NCI-H748 (cell line): ENCODE measurements around the gene PUM1.

Experiments used
- DNase-seq: peaks from one replicate; lab custom pipeline; 2025; ENCODE audit not compliant: unreplicated experiment; lab: John Stamatoyannopoulos, UW

The PUM1 gene

DNA sequence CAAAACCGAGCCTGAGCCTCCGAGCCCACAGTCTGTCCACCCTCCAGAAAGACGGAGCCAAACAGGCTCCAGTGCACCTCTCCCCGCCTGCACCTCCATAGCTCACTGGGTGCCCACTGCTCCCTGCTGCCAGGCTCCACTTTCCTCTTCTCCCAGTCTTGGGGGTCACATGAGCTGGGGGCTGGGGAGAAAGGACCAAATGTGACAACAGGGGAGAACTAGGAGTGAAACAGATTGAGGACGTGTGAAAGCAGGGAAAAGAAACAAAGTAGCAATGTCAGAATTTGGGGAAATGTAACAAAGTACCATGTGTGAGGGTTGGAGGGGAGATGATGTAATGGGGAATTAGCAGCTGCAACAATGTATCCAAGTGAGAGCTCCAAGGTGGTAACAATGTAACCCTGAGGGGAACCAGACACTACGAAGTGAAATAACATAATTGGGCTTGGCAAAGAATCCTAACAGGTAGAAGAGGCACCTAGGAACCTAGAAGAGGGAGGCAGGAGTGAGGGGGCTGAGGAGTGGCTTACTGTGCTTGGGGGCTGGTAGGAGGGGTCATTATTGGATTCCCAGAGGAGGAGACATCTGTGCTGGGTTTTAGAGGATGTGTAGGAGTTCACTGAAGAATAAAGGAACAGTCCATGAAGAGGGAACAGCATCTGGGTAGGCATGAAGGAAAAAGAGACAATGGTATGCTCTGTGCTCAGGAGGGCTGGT, 169.4 kb downstream of the PUM1 start:
- DNase-seq, result no peak

DNA sequence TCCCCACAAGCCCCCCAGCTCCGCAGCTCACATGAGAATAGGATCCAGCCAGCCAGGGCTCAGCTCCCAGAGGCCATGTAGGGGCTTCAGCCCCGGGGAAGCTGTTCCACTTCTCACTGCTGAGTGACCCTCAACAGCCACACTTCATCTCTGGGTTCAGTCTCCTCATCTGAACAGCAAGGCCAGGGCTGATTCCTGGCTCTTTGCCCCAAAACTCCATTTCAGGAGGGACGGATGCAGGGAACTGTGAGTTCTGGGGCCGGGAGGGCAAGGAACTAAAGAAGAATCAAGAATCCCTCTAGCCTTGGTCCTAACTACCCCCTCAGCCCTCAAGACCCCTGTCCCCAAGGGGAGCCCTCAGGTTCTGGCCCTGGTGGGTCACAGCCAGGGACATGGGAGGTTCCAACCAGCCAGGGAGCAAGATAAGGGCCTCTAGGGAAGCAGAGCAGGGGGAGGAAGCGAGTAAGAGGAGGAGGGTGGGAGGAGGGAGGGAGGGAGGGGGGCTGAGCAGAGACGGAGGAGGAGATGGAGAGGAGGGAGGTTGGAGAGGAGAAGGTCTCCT, 170.1 kb downstream of the PUM1 start:
- no peak for DNase-seq

DNA sequence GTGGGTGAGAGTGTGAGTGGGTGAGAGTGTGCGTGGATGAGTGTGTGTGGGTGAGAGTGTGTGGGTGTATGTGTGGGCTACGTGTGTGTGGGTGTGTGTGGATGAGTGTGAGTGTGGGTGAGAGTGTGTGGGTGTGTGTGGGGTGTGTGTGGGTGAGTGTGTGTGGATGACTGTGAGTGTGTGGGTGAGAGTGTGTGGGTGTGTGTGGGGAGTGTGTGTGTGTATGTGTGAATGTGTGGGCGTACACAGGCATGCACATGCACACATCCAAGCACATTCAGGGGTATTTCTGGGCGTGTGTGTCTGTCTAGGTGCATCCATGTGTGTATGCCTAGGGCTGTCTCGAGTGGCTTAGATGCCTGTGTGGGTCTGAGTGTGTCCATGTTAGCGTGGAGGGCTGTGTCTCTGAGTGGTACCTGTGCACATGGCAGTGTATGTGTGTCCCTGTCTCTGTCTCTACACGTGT, 171.0 kb downstream of the PUM1 start:
- DNase-seq, result no peak

DNA sequence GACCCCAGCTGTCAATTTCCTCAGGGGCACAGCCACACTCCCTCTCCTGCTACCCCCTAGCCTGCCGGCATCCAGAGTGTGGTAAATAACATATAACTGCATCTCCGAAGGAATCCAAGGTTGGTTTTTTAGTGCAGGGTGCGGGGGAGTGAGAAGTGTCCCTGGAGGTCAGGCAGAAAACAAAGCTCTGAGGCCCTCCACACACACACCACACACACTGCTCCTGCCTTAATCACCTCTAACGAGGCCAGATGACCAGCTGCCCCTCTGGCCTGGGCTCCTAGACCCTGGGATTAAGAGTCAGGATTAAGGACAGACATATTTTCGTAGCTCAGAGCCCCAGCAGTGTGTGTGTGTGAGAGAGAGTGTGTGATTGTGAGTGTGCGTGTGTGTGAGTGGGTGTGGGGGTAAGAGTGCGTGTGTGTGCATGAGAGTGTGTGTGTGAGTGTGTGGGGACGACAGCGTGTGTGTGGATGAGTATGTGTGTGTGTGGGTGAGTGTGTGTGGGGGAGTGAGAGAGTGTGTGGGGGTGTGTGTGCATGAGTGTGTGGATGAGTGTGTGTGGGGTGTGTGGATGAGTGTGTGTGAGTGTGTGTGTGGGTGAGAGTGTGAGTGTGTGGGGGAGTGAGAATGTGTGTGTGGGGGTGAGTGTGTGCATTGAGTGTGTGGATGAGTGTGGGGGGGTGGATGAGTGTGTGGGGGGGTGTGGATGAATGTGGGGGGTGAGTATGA, 171.6 kb downstream of the PUM1 start:
- DNase-seq, result no peak

DNA sequence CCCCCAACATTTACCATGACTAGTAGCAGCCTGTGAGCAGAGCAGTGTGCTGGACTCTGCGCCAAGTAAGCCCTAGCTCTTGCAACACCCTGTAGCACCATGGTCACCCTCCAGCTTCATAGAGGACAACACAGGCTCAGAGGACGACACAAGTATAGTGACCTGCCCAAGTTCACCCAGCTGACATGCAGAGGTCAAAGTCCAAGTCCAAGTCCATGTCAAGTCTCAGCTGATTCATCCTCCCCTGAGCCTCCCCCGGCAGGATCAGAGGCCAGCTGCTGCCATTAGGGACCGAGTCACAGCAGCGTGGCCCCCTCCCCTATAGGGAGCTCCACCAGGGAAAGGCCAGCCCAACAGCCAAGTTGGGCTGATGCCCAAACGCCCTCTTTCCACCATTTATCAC, 172.8 kb downstream of the PUM1 start:
- no peak for DNase-seq

DNA sequence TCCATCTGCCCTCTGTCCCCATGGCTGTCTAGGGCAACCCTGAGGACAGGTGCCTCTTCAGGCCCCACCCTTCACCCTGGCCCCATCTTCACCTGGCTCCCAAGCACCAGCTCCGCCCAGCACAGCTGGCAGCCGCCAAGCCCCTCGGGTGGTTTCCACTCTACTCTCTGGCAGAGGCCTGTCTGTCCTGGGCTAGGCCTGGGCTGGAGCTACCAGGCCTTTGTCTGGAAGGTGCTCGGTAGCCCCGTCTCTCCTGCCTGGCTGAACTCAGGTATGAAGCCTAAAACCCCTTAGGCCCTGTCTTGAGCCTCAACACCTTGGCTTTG, 174.3 kb downstream of the PUM1 start:
- no peak for DNase-seq

DNA sequence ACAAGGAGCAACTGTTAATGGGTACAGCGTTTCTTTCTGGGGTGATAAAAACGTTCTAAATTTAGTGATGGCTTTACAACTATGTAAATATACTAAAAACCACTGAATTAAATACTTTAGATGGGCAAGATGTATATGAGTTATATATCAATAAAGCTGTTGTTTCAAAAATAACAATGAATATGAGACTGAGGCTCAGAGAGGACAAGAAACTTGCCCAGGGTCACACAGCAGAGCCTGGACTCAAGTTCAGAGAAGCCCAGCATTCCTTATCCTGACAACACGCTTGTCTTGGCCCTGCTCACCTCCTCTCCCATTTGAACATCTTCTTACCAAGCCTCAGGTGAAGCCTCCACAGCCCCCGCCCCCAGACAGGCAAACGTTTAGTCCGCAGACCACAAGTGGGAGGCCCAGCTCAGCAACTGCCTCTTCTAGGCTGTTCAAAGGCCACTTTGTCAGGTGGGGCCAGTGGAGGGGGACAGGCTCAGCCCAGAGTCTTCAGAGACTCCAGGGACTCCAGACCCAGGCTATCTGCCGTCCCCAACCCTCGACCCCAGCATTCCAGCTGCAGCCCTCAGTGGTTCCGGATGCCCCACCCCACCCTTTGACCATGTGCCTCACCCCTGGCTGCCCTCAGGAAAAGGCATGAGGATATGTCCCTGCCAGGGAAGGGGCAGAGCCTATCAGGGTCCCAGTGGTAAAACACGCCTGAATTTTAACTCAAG, 174.9 kb downstream of the PUM1 start:
- no peak for DNase-seq

DNA sequence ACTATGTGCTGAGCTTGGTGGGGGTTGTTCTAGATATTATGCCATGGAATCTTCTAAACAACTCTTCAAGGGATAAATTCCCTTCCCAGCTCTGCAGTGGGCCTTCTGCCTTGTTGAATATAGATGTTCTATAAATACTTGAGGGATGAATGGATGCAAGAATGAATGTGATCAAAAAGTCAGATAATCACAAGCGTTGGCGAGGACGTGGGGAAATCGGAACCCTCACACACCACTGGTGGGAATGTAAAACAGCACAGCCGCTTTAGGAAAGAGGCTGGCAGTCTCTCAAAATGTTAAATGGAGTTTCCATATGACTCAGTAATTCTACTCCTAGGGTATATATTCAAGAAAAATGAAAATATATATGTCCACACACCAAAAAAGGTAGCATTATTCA, 176.0 kb downstream of the PUM1 start:
- DNase-seq, result no peak

DNA sequence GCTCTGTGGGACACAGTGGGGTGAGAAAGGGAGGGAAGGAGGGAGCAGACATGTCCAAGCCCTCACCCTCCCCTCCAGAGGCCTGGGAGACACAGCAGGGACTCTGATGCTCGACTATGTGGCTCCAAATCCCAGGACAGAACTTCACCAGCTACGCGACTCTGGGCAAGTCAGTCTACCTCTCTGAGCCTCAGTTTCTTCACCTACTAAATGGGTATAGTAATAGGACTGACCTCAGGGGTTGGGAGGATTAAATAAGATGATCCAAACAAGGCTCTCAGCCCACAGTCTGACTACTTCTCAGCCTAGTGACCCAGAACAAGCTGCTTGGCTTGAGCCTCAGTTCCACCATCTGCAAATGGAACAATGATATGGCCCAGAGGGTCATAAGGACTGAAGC, 176.5 kb downstream of the PUM1 start:
- DNase-seq, result no peak

DNA sequence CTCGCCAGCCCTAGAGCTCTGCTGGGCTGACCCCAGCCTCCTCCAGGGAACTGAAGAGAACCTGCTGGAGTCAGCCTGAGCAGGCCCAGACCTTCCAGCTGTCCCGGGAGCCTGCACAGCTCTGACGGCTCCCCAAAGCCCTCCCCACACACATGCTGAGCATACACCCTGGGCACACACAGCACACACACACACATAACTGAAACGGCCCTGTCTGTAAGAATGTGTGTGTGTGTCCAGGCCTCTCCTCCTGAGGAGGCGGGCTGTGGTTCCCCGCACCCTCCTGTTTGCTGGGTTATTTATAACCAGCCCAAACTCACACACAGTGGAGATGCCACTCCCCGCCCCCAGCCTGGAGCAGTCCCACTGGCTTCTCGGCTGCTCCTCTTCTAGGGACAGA, 177.1 kb downstream of the PUM1 start:
- no peak for DNase-seq

DNA sequence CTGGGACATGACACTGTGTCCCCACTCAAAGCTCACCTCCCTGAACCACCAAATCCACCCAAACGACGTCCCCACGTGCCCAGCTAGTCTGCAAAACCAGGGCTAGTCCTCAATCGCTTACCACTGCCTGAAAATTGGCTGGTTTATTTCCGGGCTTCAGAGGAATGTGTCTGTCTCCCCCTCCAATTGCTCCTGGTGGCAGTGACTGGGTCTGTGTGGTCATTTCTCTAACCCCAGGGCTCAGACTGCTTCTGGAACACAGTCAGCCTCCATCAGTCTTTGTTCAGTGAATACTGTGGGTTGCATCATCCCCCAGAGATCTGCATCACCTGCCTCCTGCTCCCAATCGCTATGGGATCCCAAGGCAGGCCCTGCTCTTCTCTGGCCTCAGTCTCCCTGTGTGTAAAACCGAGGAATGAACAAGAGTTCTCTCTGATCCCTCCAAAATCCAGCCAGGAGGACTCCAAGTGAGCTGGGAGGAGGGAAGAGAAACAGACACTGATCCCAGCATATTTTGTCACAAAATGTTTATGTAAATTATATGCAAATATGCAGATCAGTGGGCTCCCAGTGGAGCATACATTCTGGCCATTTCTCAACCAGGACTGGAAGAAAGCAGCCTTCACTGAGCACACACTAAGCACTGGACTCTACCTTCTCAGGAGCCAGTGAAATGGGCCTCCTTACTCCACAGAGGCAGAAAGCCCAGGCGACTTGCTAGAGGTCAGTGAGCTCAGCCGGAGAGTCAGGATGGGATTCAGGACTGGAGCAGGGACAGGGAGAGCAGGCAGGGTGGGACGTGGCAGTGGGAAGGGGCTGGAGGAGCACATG, 177.8 kb downstream of the PUM1 start:
- DNase-seq, result no peak

DNA sequence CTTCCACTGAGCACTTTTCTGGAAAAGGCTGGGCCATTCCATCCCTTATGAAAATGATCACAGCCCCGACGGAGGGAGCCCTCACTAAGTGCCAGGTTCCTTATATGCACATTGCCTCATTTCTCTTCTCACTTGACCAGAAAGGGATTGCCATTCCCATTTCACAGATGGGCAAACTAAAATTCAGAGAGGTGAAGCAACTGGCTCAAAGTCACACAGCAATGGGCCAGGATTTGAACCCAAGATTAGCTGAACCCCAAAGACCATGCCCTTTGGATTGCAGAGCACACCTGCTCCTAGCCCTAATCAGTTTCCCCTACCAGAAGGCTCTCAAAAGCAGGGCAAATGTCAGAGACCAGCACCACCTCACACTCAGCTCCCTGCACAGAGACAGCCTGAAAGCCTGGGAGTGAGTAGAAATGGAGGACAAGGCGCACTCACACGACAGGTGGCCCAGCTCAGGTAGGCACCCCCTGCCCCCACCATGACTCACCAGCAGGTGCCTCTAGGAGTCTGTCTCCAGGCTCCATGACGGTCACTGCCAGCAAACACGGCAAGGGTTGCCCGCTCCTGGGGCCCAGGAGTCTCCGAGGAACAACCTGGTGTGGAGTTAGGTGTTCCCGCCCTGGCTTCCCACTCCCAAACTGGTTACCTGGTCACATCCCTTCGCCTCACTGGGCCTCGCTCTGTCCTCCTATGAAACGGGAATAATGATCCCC, 178.6 kb downstream of the PUM1 start:
- no peak for DNase-seq

DNA sequence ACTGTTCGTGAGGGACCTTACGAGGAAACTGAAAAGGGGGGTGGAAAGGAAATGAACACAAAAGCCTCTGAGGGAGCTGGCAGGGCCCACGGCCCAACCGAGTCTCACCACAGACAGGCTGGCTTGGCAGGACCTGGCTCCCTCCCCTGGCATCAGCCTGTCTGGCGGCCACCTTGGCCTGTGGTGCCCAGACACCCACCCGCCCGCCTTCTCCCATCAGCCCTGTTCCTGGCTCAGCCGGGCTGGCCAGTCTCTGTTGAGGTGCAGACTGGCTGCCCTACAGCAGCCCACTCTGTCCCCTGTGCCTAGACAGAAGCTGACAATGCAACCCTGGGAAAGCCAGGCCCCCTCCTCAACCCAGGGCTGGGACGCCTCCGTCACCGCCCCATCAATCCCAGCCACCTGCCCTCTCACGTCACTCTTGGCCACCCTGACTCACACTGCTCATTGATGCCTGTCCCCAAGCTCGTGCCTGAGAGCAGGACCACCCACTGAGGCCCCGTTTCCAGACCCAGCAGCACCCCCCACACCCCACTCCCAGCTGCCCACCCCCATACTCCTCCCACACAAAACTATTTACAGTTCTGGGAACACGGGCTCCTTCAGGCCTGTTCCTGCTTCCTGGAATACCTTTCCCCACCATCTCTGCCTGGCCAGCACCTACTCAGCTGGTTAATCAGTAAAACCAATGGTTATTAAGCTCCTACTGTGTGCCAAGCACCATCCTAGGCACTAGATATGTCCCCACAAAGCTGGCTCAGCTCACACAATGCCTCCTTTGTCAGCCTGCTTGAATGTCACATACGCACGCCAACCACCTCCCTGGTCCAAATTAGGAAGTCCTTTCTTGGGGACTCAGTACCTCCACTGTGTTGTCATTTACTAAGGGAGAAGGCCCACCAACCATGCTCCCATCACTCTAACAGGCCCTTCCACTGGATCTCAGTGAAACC, 179.7 kb downstream of the PUM1 start:
- DNase-seq, result no peak

DNA sequence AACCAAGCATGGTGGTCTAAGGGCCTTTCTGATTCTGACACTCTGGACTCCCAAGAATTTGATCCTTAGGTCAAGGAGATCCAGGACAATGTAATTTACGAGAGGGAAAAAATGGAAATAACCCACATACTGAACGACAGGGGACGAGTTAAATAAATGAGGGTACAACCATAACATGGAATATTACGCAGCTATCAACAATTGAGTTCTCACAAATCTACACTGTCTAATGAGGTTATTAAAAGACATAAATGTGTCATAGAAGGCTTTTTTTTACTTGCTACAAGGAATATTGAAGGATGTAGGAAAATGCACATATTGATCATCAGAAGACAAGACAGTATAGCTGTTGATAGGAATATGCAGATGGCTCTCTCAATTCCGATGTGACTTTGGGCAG, 180.8 kb downstream of the PUM1 start:
- DNase-seq, result no peak

DNA sequence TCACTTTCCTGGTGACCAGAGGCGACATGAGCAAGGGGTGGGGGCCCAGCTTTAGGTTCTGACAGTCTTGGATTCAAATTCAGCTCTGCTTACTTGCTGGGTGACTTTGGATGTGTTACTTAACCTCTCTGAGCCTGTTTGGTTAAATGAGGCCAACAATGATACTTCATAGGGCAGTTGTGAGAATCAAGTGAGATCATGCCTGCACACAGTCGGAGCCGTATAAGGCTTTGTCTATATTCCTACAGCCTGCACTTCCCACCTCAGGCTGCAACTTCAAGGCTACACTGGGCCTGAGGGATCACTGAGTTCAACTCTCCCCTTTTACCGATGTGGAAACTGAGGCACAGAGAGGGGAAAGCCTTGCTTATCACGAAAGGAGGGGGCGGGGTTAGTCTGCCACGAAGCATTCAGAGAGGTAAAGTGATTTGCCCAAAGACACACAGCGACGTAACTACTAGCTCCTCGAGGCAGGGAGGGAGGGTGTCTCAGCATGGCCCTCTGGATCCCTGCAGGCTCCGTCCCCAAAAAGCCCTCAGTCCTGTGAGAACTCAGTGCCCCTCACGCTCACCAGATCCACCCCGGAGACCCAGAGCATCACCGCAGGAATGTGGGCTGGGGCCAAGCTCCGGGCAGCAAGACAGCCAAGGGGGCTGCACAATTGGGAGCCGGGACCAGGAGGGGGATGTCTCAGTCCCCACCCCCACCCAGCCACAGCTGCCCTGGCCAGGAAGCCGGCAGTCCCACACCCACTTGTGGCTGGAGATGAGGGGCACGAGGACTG, 181.9 kb downstream of the PUM1 start:
- no peak for DNase-seq

DNA sequence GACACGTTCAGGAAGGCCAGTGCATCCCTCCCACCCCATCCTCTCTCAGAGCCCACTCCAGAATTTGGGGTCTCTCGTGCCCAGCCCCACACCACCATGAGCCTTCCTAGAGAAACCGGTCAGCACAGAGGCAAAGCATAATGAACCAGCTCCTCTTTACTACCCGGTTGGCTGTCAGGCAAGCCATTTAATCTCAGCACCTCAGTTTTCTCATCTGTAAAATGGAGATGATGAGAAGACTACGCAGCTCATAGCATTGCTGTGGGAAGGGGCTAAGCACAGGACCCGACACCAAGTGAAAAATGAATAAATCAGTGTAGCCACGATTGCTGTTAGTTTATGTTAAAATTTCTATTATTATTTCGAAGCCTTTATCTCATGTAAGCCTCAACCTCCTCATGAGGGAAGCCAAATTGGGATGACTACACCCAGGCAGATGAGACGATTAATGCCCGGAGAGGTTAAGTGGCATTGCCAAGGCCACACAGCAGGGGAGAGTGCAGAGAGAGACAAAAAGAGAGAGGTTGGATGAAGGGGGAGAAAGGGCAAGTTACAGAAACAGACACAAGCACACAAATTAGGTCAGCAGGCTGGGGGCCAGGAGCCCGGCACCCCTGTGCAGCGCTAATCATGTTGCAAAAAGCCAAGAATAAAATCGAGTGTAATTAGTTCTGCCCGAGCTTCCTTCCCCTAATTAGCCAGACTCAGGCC, 182.7 kb downstream of the PUM1 start:
- no peak for DNase-seq
